GM11168 (cell line): ENCODE results near the gene GLYATL1.

Experiments
- in situ Hi-C: fragments of 300-500 bp; cut with MboI; formaldehyde crosslinking; loops from one replicate; pipeline ENCODE4 v1.12.0; 2022; ENCODE audit warnings: low sequenced_read_pairs; ENCODE audit not compliant: unreplicated experiment

The GLYATL1 gene

DNA sequence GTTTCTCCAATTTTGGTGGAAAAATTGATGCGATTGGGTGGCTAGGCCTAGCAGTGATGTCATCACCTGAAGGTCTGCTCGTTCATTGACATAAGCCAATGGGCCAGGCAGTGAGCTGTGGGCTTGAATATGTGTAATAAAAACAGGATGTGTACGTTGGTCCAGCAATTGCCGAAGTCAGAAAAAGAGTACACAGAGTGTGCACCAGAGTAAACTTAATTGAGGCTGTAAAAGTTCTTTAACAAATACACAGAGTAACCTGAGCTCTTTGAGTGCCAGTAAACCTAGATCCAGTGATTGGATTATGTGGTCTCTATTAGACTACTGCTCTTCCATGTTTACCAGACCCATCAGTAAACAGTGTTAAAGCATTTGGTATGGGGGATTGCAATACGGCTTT lies 13.0 kb upstream of the GLYATL1 start:
- in situ Hi-C loops, result no loop called here

DNA sequence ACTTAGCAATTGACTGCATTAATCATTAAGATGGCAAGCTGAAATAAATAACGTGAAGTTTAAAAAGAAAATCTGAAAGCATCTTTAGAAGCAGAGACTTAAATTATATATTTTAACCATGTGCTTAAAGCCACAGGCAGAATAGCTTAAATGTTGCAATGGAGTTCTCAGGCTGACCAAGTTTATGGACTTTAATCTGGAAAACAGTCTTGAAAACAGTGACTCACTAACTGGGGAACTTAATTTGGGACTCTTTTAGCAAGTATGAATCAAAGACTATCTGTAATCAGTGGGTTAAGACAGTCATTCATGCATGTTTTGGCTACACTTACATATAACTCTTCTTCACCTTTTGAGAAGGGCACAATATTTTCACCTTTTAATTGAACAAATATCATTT lies 12.6 kb upstream of the GLYATL1 start:
- in situ Hi-C loops, result no loop called here

DNA sequence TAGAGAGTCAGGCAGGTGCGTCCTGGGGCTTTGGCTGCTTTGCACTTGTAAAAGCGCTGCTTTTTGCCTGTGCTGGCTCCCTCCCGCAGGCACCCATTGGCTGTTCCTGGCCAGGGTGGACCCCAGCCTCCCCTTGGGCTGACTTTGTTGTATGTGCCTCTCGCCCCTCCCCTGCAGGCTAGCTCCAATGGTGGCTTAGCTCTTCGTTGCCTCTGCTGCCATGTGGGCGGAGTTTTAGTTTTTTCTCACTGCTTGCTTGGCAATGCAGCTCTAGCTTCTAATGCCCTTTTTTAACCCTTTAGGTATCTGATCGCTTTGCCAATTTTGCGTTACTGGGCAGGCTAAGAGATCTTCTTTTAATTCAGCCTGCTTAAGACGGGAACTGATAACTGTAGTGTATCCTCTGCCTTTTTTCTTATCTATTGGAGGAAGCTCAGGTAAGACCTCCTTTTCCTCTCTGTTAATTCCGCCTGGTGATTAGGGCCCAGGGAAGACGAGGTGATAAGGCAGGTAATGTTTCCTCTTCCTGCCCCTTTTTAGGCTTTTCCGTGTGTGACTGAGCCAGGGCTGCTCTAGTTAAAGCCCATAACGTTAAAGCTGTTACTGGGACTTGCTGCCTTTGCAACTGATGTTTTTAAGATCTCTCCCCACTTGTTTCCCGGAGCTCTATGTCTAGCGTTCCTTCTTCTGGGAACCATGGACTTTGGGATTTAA lies 11.7 kb upstream of the GLYATL1 start:
- in situ Hi-C loops, result no loop called here

DNA sequence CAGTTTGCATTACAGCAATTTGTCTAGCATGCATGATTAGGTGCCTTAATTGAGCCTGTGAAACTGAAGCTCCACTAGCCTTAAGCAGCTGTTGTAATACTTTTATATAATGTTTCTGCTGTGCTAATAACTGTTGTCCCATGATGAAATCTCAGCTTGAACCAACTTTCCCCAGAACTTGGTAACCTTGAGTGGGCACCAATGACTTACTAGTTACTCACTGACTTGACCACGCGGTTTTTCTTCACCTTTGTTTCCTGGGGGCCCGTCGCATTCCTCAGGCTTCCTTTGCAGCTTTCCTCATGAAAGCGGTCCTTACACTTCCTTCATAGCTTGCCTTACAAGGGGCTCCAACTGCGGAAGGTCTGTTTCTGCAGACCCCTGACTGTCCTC lies 11.2 kb upstream of the GLYATL1 start:
- in situ Hi-C loops, result no loop called here

GRCh38 chr11:58928691-58929090 lies 10.6 kb upstream of the GLYATL1 start:
- in situ Hi-C loops, result no loop called here

DNA sequence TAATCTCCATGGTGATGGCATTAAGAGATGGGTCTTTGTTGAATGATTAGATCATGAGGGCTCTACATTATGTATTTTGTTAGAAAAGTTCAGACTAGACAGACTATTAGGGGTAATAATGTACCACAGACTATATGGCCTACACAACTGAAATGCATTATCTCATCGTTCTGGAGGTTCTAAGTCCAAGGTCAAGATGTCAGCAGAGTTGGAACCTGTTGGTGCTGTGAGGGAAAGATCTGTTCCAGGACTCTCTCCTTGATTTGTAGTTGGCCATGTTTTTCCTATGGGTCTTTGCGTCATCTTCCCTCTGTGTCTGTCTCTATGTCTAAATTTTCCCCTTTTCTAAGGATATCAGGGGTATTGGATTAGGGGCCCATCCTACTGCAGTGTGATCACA lies 8.4 kb upstream of the GLYATL1 start:
- in situ Hi-C loops, result no loop called here

DNA sequence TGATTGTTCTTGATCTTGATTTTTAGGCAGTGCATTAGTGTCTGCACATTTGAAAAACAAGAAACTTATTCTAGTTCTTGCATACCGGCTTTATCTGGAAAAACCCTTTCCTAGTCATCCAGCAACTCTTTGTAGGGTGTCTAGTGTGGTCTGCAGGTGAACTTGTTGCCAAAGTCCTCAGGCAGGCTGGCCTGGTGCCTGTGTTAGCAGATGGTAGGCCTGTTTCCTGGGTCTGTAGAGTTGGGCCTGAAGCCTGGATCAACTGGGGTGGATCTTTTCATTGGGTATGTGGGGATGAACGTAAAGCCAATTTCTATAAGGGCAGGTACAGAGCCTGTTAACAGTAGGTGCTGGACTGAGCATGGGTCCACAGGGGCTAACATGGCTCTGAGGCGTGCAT lies 5.6 kb upstream of the GLYATL1 start:
- in situ Hi-C loops, result no loop called here

DNA sequence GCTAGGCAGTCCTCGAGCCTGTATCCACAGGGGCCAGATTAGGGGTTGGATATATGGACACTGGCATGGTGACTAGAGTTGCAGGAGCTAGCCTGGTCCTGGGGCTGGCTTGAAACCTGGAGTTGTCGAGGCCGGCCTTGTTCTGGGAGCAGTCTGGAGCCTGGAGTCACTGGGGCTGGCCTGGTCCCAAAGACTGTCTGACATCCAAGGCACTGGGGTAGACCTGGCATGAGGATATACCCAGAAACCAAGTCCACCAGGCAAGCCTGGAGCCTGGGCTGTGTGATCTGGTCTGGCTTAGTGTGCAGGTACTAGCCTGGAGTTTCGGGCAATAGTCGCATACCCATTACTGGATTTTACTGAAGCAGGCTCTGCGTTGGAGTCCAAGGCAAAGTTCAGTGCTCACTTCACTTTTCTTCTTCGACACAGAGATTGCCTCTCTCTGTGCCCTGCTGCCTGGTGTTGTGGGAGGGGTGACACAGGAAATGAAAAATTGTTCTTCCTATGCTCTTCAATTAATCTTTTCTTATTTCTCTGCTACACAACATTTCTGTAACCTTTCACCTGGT lies 4.3 kb upstream of the GLYATL1 start:
- in situ Hi-C loops, result no loop called here

DNA sequence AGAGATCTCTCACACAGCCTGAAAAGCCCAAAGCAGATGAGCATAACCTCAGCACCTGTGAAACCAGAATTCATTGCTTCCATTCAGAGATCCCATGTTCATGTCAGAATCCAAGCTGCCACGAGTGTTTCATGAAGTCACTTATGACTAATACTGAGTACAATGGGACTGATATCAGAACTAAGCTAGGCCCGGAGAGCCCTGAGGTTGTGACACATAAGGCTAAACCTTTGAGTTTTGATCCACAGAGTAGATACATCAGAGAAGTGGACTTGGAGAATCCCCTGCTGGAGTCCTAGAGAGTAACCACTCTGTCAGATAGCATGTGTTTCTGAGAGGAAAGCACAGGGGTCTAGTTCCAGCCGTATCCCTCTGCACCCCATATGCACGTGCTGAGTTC lies 890 bp upstream of the GLYATL1 start:
- in situ Hi-C loops, result no loop called here

DNA sequence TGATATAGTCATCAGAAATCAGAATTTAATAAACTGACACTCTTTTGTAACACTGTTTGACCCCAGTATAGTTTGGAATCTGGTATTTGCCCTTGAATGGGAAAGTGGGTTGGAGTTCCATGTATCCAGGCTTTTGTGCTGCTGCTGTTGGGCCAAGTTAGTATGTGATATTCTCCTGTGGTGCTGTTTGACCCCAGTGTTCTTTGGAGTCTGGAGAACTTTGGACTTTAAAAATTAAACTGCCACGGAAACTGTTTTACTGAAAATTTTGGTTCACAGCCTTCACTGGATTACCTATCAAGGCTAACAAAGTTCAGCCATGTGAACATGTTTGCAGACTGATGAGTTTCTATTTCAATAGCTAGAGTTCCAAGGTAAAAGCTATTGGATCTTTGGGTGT lies 740 bp downstream of the GLYATL1 start:
- in situ Hi-C loops, result no loop called here

- in situ Hi-C loops, result no loop called here
Observed at GRCh38 chr11:58941838-58942237, 2.5 kb downstream of the GLYATL1 start.

- in situ Hi-C loops, result no loop called here
Observed at GRCh38 chr11:58945663-58946062, 6.4 kb downstream of the GLYATL1 start.

DNA sequence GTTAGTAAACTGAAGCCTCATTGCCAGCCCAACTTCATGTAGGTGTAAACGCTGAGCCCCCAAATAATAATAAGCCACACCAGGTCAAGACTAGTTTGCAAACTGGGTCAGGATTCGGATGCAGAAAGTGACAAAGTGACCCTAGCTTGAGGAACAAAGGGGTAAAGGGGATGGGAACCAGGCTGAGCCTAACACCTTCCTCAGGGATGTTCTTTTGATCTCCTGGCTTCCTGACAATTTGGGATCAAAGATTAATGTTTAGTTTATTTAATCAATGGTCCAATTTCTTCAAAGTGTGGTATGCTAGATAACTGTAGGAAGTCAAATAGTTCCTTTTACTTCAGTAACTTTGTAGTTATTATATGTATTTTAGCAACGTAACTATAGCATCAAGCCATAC lies 9.9 kb downstream of the GLYATL1 start:
- in situ Hi-C loops, result no loop called here

DNA sequence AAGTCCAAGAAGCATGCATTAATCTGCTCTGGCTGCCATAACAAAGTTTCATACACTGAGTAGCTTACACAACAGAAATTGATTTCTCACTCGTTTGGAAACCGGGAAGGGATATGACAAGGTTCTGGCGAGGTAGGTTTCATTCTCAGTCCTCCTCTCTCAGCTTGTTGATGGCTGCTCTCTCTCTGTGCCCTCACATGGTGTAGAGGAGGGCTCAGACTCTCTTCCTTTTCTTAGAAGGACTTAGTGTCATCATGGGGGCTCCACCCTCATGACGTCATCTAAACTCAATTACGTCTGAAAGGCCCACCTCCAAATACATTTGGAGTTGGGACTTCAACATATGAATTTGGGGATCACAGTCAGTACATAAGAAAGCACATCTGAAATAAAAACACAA lies 18.6 kb downstream of the GLYATL1 start:
- in situ Hi-C loops, result no loop called here

GRCh38 chr11:58958500-58958899 lies 19.2 kb downstream of the GLYATL1 start:
- in situ Hi-C loops, result no loop called here

DNA sequence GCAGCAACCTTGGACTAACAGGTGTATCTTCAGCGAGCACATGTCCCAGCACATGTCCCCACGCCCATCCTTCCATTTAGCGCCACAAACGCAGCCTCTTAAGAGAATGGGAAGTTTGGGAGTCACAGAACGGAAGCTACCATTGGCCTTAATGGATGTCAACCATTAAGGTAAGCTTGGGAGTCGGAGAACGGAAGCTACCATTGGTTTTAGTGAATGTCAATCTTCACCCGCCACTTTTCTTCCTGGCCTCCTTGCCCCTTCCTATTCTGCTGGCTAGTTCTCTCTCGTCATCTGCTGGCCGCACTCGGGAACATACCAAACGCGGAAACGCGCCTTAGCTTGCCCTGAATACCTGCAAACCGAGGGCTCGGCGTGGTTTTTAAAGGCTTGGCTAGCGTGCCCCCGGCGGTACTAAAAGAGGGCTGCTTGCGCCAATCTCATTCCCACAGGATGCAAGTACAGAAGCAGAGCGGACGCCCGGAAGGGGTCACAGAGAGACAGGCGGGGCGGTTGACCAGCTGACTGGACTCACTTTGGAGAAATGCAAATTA lies 24.3 kb downstream of the GLYATL1 start:
- in situ Hi-C loops, result no loop called here

GRCh38 chr11:58965246-58965985 lies 26.1 kb downstream of the GLYATL1 start:
- in situ Hi-C loops, result no loop called here

DNA sequence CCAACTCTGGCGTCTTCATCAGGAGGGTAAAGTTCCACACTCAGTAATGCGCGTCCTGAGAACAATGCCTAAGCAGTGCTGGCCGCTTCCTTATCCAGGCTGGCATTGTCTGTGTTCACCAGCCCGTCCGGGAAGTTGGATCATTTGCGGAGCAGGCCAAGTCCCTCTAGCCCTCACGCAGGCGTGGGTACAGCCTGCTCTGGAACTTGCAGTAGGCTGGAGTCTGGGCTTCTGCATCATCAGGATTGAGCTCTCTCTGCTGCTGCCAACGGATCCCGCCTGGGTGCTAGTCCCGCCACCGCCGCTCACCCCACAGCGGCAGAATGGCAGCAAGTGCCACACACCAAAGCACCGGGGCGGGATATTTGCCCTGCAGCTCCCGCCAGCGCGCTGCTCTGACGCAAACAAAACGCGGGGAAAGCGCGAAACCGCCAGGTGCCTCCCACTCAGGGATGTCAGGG lies 29.0 kb downstream of the GLYATL1 start:
- in situ Hi-C loops, result no loop called here

DNA sequence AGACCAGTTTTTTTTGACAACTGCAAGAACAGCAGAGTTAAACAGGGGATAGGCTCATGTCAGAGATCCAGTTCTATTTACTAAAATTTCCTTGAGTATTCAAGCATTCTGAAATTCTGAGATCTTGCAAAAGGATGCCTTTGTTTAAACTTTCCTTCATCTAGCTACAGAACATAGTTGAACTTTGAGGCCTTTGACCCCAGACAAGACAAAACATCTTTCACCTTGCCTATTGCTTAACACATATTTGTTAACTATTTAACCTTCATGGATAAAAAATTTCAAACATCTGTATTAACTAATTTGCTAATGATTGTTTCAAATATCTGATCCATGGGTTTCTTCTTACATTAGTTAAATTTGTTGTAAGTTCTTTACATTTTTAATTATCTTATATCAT lies 38.2 kb downstream of the GLYATL1 start:
- in situ Hi-C loops, result no loop called here

DNA sequence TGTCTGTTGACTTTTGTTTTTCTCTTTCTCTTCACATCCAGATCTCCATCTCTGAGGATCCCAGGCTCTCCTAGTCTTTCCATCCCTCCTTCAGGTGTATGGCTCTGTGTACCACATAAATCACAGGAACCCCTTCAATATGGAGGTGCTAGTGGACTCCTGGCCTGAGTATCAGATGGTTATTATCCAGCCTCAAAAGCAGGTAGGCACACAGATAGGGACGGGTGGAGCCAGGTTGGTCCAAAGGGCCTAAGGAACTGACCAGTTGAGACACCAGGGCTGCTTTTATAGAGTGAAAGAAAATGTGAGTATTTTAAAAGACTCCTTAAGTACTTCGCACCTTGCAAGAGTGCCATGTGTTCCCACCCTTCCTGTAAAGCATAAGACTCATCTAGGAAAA lies 39.9 kb downstream of the GLYATL1 start:
- in situ Hi-C loops, result no loop called here

GRCh38 chr11:58980159-58980843 lies 41.0 kb downstream of the GLYATL1 start:
- in situ Hi-C loops, result no loop called here
